ENCODE data around the gene RAG1. TPM values are rescaled to one million over a fixed set of nuclear protein-coding genes. Genes with fewer than 3 reads are reported as not detected.

RAG1 gene
- polyA plus RNA-seq, 1 donor from 2014 or later = 0.16 TPM

- no peak overlapping the region for H3K4me2 ChIP-seq (ENCODE audit: low read length)
- no peak for TF ChIP-seq TAF1 (IDR thresholded peaks at IDR 0.05; ENCODE audit: low read depth)
- no peak for TF ChIP-seq MXI1 (conservative IDR thresholded peaks at IDR 0.05; ENCODE audit: poor library complexity, severe bottlenecking)
- no peak for TF ChIP-seq RAD21 (conservative IDR thresholded peaks at IDR 0.05)
- no peak for TF ChIP-seq EZH2 (IDR thresholded peaks at IDR 0.05; ENCODE audit: borderline replicate concordance, insufficient read depth, low read length, poor library complexity, severe bottlenecking)
- TF ChIP-seq POLR2AphosphoS5 (IDR thresholded peaks at IDR 0.05) = no peak
- TF ChIP-seq REST (IDR thresholded peaks at IDR 0.05; ENCODE audit: borderline replicate concordance) = no peak
- TF ChIP-seq CTCF (IDR thresholded peaks at IDR 0.05; ENCODE audit: poor library complexity, severe bottlenecking) = no peak
- no peak for TF ChIP-seq EP300 (conservative IDR thresholded peaks at IDR 0.05; ENCODE audit: poor library complexity, severe bottlenecking)
- no peaks in the 10 kb centered on the region for H4K20me1 ChIP-seq (ENCODE audit: insufficient read depth)
- no peaks in the 10 kb centered on the region for H3F3A ChIP-seq (ENCODE audit: insufficient read depth, low read length, poor library complexity, severe bottlenecking)
- no peaks in the 10 kb centered on the region for H3K9me2 ChIP-seq (ENCODE audit: insufficient read depth, low read length)
- H3K79me2 ChIP-seq (replicated peaks; ENCODE audit: insufficient read depth, low read length) = no peaks in the 10 kb centered on the region
- no peak overlapping the region for H3K27ac ChIP-seq (ENCODE audit: low read length)
- H3K9me3 ChIP-seq (ENCODE audit: low read length) = no peaks in the 10 kb centered on the region
- H2AFZ ChIP-seq (ENCODE audit: low read depth, low read length) = no peak overlapping the region
- no peak overlapping the region for H3K9ac ChIP-seq (ENCODE audit: low read length)
- no peaks in the 10 kb centered on the region for H3K36me3 ChIP-seq (ENCODE audit: insufficient read depth, low read length)
- H3K27me3 ChIP-seq (ENCODE audit: insufficient read depth, low read depth, low read length) = no peaks in the 10 kb centered on the region
- H3K4me3 ChIP-seq (ENCODE audit: low read length) = no peak overlapping the region
Measured at GRCh38 chr11:36618363-36619047, 50.7 kb downstream of the RAG1 start.

- Histone ChIP-seq H3K4me2 (ENCODE audit: low read length) (no peak overlapping the region), H4K20me1 (ENCODE audit: insufficient read depth) (no peaks in the 10 kb centered on the region), H3F3A (ENCODE audit: insufficient read depth, low read length, poor library complexity, severe bottlenecking) (no peaks in the 10 kb centered on the region), H3K27me3 (ENCODE audit: insufficient read depth, low read depth, low read length) (no peaks in the 10 kb centered on the region), H3K36me3 (ENCODE audit: insufficient read depth, low read length) (no peaks in the 10 kb centered on the region), H2AFZ (ENCODE audit: low read depth, low read length) (no peak overlapping the region), H3K9ac (ENCODE audit: low read length) (no peak overlapping the region), H3K27ac (ENCODE audit: low read length) (no peak overlapping the region), H3K79me2 (replicated peaks; ENCODE audit: insufficient read depth, low read length) (no peaks in the 10 kb centered on the region), H3K9me2 (ENCODE audit: insufficient read depth, low read length) (no peaks in the 10 kb centered on the region), H3K9me3 (ENCODE audit: low read length) (no peaks in the 10 kb centered on the region), H3K4me3 (ENCODE audit: low read length) (no peak overlapping the region)
- TF ChIP-seq RAD21 (conservative IDR thresholded peaks at IDR 0.05) (no peak), EP300 (conservative IDR thresholded peaks at IDR 0.05; ENCODE audit: poor library complexity, severe bottlenecking) (no peak), EZH2 (IDR thresholded peaks at IDR 0.05; ENCODE audit: borderline replicate concordance, insufficient read depth, low read length, poor library complexity, severe bottlenecking) (no peak), CTCF (IDR thresholded peaks at IDR 0.05; ENCODE audit: poor library complexity, severe bottlenecking) (no peak), SMC3 (conservative IDR thresholded peaks at IDR 0.05; ENCODE audit: poor library complexity) (no peak), TAF1 (IDR thresholded peaks at IDR 0.05; ENCODE audit: low read depth) (no peak), REST (IDR thresholded peaks at IDR 0.05; ENCODE audit: borderline replicate concordance) (no peak), POLR2AphosphoS5 (IDR thresholded peaks at IDR 0.05) (no peak), MXI1 (conservative IDR thresholded peaks at IDR 0.05; ENCODE audit: poor library complexity, severe bottlenecking) (no peak)
Measured at GRCh38 chr11:36619502-36619901, 51.7 kb downstream of the RAG1 start.
